ENCODE measurements around the gene CFAP73.

- no peak for TF ChIP-seq CTCF (IDR thresholded peaks at IDR 0.05)
- no peak for TF ChIP-seq POLR2A (IDR thresholded peaks at IDR 0.05)
These were observed 43.8 kb upstream of the CFAP73 start for GRCh38 chr12:113105606-113106271.
